Measurements from ENCODE around the gene RASGRP1.

DNA sequence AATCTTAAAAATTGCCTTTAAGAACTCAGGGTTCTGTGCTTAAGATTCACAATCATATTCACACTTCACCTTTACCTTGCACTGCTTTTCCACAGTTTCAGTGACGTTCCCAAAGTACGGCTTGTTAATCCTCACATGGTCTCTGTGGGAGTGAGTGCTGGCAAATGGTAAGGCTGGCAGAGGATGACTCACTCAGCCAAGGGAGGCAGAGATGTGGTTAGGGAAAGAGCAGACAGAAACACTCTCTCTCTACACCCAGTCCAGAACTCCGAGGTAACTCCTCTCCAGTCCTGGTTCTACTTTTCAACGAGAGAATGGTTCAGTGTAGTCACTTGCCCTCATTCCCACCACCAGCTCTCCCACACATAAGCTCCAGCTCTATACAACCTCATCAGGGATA is 33.1 kb downstream of the RASGRP1 start:
- TF ChIP-seq CTCF (IDR thresholded peaks at IDR 0.05; ENCODE audit: insufficient read depth, low read length): no peak
- TF ChIP-seq REST (IDR thresholded peaks at IDR 0.05; ENCODE audit: insufficient replicate concordance, low read depth): no peak
- no peak for TF ChIP-seq POLR2AphosphoS5 (IDR thresholded peaks at IDR 0.05; ENCODE audit: low read depth)
- no peak for TF ChIP-seq GABPA (IDR thresholded peaks at IDR 0.05; ENCODE audit: low read depth)

Data from HL-60 (cell line).